Osteoblast (primary cell): Measurements from ENCODE around the gene MIDN. TPM values are rescaled to one million over a fixed set of nuclear protein-coding genes. Genes with fewer than 3 reads are reported as not detected.

ENCODE experiments used
- DNase-seq: peaks from one replicate; pipeline ENCODE4 v3.0.0; 2011; ENCODE audit warnings: low spot score, mixed read lengths; ENCODE audit not compliant: insufficient read length; ENCODE audit errors: missing footprints
- H2AFZ ChIP-seq: 2 replicates; pipeline ENCODE4 v1.6.0; 2011; ENCODE audit warnings: mild to moderate bottlenecking, low read length
- H3K27ac ChIP-seq: 2 replicates; pipeline ENCODE4 v1.5.1; 2011; ENCODE audit warnings: mild to moderate bottlenecking, low read depth, low read length, moderate library complexity
- H3K27me3 ChIP-seq: 2 replicates; pipeline ENCODE4 v1.6.0; 2012; ENCODE audit warnings: mild to moderate bottlenecking, control low read depth, inconsistent platforms, low read length, moderate library complexity; ENCODE audit not compliant: insufficient read depth
- H3K36me3 ChIP-seq: 2 replicates; pipeline ENCODE4 v1.5.1; 2011; ENCODE audit warnings: mild to moderate bottlenecking, low read length, control low read depth, moderate library complexity; ENCODE audit not compliant: insufficient read depth
- H3K4me1 ChIP-seq: 2 replicates; pipeline ENCODE4 v1.5.1; 2011; ENCODE audit warnings: mild to moderate bottlenecking, low read length, control low read depth, moderate library complexity; ENCODE audit not compliant: insufficient read depth
- H3K4me2 ChIP-seq: 2 replicates; pipeline ENCODE4 v1.6.0; 2011; ENCODE audit warnings: mild to moderate bottlenecking, low read length; ENCODE audit not compliant: insufficient read depth
- H3K4me3 ChIP-seq: fragments of 200-600 bp; sonication (generic); 3 replicates; pipeline ENCODE4 v1.5.1; 2012; ENCODE audit warnings: mild to moderate bottlenecking, low read length, inconsistent platforms; ENCODE audit not compliant: insufficient read depth
- H3K79me2 ChIP-seq: 2 replicates; pipeline ENCODE4 v1.6.0; 2012; ENCODE audit warnings: mild to moderate bottlenecking, low read length, control low read depth, inconsistent platforms; ENCODE audit not compliant: insufficient read depth
- H3K9me3 ChIP-seq: 2 replicates; pipeline ENCODE4 v1.5.1; 2011; ENCODE audit warnings: low read depth, low read length, control low read depth
- H4K20me1 ChIP-seq: 2 replicates; pipeline ENCODE4 v1.6.0; 2012; ENCODE audit warnings: mild to moderate bottlenecking, low read length, control low read depth; ENCODE audit not compliant: insufficient read depth
- total RNA-seq: library from RNA; depleted of rRNA; stranded (reverse); fragments of >200 nt; gene quantifications from 2 replicates; pipeline ENCODE4 v1.2.3, GENCODE V29; 2012
- TF ChIP-seq, protein P1 (sequence below): IDR thresholded peaks from 2 replicates; pipeline ENCODE4 v1.5.1; 2011; ENCODE audit warnings: mild to moderate bottlenecking, low read depth, low read length, moderate library complexity; ENCODE audit errors: extremely low read depth

MIDN gene
- total RNA-seq, 1 donor: 19.9 TPM

DNA sequence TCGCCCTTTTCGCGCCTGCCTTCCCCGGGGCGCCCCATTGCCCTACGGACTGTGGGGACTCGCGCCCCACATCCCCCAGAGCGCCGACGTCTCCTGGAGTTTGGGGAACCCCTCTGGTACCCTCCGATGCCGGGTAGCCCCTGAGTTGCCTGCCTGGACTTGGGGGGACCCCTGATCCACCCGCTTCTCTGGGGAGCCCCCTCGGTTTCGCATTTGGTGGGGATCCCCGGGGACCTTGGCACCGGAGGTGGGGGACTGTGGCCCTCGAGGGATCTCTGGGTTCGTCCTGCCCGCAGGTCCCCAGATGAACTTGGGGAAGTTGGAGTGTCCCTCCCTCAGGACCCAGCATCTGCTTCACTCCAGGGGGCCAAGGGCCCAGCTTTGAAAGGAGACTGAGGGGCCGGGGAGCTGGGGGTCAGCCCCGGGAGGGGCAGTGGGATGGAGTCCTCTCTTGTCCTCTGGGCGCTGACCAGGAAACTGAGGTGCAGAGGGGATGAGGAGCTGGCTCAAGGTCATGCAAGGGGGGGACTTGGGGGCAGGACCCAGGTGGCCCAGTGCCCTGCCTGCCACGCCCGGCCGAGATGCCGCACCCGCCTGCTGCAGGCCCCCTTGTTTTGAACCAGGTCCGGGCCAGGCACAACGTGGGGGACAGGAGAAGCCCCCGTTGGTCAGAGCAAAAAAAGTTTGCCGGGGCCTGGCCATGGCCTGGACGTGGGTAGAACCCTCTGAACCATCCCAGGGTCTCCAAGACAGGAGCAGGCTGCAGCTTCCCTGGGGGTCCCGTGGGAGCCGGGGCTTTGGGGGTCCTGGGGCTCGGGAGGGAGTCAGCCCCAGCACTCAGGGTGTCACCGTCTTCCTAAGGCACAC lies 38.3 kb downstream of the MIDN start:
- Histone ChIP-seq H3K4me3 (no peak overlapping the region), H3K79me2 (no peaks in the 10 kb centered on the region), H3K27me3 (peaks cover 42% of the 10 kb centered on the region), H3K4me2 (no peak overlapping the region), H4K20me1 (peaks cover 4% of the 10 kb centered on the region), H3K4me1 (no peaks in the 10 kb centered on the region), H2AFZ (no peak overlapping the region), H3K36me3 (no peaks in the 10 kb centered on the region), H3K9me3 (no peaks in the 10 kb centered on the region), H3K27ac (no peak overlapping the region)
- no peak for DNase-seq
- TF ChIP-seq, protein P1, sequence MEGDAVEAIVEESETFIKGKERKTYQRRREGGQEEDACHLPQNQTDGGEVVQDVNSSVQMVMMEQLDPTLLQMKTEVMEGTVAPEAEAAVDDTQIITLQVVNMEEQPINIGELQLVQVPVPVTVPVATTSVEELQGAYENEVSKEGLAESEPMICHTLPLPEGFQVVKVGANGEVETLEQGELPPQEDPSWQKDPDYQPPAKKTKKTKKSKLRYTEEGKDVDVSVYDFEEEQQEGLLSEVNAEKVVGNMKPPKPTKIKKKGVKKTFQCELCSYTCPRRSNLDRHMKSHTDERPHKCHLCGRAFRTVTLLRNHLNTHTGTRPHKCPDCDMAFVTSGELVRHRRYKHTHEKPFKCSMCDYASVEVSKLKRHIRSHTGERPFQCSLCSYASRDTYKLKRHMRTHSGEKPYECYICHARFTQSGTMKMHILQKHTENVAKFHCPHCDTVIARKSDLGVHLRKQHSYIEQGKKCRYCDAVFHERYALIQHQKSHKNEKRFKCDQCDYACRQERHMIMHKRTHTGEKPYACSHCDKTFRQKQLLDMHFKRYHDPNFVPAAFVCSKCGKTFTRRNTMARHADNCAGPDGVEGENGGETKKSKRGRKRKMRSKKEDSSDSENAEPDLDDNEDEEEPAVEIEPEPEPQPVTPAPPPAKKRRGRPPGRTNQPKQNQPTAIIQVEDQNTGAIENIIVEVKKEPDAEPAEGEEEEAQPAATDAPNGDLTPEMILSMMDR: no peak

- TF ChIP-seq, protein P1: no peak
- no peaks in the 10 kb centered on the region for H3K36me3 ChIP-seq
- no peaks in the 10 kb centered on the region for H3K79me2 ChIP-seq
- peaks cover 4% of the 10 kb centered on the region for H4K20me1 ChIP-seq
- no peak overlapping the region for H2AFZ ChIP-seq
- DNase-seq: peak; percentile 95
- H3K27me3 ChIP-seq: peaks cover 43% of the 10 kb centered on the region
- H3K4me1 ChIP-seq: no peaks in the 10 kb centered on the region
- no peak overlapping the region for H3K27ac ChIP-seq
- H3K4me3 ChIP-seq: no peak overlapping the region
- no peak overlapping the region for H3K4me2 ChIP-seq
- H3K9me3 ChIP-seq: no peaks in the 10 kb centered on the region
Observed at GRCh38 chr19:1287354-1288225, 39.2 kb downstream of the MIDN start.

DNA sequence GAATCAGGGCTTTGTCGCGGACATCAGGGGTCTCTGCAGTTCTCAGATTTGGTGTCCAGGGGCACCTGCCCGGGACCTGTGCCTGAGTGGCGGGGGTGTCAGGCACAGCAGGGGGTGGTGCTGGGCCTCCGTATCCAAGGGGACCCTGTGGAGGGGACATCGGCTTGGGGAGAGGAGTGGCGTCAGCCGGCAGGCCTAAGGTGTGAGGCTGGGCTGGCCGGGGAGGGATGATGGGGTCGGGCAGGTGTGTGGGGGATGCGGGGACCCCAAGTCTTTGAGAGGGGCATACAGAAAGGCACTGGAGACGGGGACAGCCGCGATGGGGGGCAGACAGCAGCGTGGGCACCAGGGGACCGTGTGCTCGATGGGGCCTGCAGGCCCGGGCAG lies 39.8 kb downstream of the MIDN start:
- no peaks in the 10 kb centered on the region for H3K9me3 ChIP-seq
- H4K20me1 ChIP-seq: peaks cover 4% of the 10 kb centered on the region
- H3K27me3 ChIP-seq: peaks cover 41% of the 10 kb centered on the region
- no peak overlapping the region for H3K4me2 ChIP-seq
- H3K4me3 ChIP-seq: no peak overlapping the region
- TF ChIP-seq, protein P1: no peak
- no peak for DNase-seq
- no peaks in the 10 kb centered on the region for H3K4me1 ChIP-seq
- H3K27ac ChIP-seq: no peak overlapping the region
- H3K36me3 ChIP-seq: no peaks in the 10 kb centered on the region
- H2AFZ ChIP-seq: no peak overlapping the region
- H3K79me2 ChIP-seq: no peaks in the 10 kb centered on the region
